ENCODE results near the gene PTAR1.

The PTAR1 gene

DNA sequence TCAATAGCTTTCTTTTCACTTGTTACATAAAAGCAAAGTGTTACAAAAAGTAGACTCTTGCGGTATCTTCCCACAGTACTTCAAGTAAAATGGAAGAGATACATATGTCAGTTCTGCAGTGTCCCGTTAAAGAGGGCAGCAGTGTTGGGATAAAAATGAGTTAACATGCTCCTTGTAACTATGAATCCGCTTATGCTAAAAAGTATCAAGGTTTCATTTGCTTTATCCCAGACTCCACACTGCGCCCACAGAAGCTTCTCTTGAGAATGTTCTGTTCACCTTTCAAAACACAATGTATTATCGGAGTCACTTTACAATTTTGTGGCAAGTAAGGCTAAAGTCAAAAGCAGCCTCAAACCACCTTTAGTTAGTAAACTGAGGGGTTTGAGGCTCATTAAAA, 790 bp downstream of the PTAR1 start:
- TF ChIP-seq GATA3 (IDR thresholded peaks at IDR 0.05; ENCODE audit: low read depth, low read length) (no peak), GATA2 (IDR thresholded peaks at IDR 0.05; ENCODE audit: low read depth, low read length) (no peak)

- no peak for TF ChIP-seq GATA2 (IDR thresholded peaks at IDR 0.05; ENCODE audit: low read depth, low read length)
- no peak for TF ChIP-seq GATA3 (IDR thresholded peaks at IDR 0.05; ENCODE audit: low read depth, low read length)
Measured at GRCh38 chr9:69757996-69758675, 1.7 kb downstream of the PTAR1 start.

DNA sequence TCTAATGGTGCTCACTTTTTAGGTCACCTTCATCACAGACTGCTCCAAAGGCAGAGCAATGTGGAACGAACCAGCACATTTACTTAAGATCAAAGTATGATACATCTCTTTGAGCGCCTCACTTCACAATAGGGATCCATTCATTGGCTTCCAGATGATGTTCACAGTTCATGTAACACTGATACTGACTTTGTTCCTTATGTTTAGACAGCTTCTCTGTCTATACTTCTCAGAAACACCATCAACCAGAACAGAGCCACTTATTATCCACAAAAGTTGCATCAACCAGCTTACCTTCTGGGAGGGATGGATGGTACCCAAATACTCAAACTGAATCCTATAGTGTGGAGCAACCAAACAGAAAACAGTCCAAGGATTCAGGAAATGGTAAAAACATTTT, 4.6 kb downstream of the PTAR1 start:
- no peak for TF ChIP-seq GATA2 (IDR thresholded peaks at IDR 0.05; ENCODE audit: low read depth, low read length)
- no peak for TF ChIP-seq GATA3 (IDR thresholded peaks at IDR 0.05; ENCODE audit: low read depth, low read length)

DNA sequence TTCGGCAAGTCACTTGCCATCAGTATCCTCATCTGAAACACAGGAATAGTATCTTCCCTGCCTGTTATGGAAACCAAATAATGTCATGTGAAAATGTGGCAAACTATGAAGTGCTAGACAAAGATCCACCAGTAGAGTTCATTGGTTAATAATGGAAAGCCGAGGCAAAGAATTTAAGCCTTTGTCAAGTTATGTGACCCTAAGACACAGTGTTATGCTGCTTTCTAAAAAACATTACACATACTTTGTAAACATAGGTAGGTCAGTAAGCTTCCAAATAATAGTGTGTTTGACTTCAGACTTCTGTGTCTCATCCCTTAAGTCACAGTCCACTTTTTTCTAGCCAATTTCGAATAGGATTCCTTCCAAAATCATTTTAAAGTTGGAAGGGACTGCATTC, 6.0 kb downstream of the PTAR1 start:
- TF ChIP-seq GATA3 (IDR thresholded peaks at IDR 0.05; ENCODE audit: low read depth, low read length): no peak

DNA sequence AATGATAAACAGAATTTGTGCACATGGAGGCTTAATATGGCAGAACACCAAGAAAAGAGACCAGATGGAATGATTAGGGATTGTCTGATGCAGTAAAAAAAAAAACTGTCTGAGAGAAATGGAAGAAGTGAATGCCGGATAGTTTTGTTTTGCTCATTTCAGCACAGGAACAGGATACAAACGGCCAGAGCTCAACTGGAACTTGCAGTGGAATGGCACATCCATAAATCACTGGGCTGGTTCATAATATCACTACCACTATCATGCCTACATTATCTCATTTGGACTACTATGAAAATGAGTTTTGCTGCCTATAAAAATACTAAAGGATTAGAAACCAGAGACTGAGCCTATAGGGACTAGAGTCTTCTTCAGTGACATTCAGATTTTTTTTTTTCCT, 9.7 kb downstream of the PTAR1 start:
- TF ChIP-seq GATA2 (IDR thresholded peaks at IDR 0.05; ENCODE audit: low read depth, low read length): no peak; the same call in 1 of the 2 replicates
- no peak for TF ChIP-seq GATA3 (IDR thresholded peaks at IDR 0.05; ENCODE audit: low read depth, low read length)

- TF ChIP-seq GATA3 (IDR thresholded peaks at IDR 0.05; ENCODE audit: low read depth, low read length): no peak
- no peak for TF ChIP-seq GATA2 (IDR thresholded peaks at IDR 0.05; ENCODE audit: low read depth, low read length)
Measured at GRCh38 chr9:69748304-69748703, 11.5 kb downstream of the PTAR1 start.

DNA sequence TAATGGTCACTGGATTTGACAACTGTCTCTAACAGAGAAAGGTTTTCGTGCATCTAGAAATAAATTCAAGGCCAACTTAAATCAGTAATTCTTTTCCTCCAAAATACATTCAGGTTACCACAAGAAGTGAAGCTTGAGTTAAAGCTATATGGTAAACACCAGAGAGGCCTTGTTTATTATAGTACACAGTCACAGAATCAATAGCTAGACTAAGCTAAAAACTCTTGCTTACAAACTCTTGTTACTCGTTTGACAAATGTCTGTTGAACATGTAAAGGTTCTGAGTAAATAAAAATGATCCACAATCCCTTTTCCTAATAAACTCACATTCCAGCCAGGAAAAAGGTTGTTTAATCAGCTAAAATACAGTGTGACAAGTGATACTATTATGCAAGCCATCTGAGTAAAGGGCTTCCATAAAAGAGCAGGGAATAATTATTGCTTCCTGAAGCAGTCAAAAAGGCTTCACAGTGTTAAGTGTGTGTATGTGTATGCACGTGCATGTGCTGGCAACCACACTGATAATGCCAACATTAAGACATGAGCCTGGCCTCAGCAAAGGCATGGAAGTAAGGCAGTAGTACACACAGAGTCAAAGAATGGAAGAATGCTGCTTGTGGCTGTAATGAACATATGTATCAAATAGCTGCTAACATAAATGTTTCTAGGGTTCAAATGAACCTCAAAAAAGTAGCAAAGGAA, 12.8 kb downstream of the PTAR1 start:
- no peak for TF ChIP-seq GATA3 (IDR thresholded peaks at IDR 0.05; ENCODE audit: low read depth, low read length)
- TF ChIP-seq GATA2 (IDR thresholded peaks at IDR 0.05; ENCODE audit: low read depth, low read length): no peak

GRCh38 chr9:69745716-69746437, 13.9 kb downstream of the PTAR1 start:
- no peak for TF ChIP-seq GATA2 (IDR thresholded peaks at IDR 0.05; ENCODE audit: low read depth, low read length)
- no peak for TF ChIP-seq GATA3 (IDR thresholded peaks at IDR 0.05; ENCODE audit: low read depth, low read length)

DNA sequence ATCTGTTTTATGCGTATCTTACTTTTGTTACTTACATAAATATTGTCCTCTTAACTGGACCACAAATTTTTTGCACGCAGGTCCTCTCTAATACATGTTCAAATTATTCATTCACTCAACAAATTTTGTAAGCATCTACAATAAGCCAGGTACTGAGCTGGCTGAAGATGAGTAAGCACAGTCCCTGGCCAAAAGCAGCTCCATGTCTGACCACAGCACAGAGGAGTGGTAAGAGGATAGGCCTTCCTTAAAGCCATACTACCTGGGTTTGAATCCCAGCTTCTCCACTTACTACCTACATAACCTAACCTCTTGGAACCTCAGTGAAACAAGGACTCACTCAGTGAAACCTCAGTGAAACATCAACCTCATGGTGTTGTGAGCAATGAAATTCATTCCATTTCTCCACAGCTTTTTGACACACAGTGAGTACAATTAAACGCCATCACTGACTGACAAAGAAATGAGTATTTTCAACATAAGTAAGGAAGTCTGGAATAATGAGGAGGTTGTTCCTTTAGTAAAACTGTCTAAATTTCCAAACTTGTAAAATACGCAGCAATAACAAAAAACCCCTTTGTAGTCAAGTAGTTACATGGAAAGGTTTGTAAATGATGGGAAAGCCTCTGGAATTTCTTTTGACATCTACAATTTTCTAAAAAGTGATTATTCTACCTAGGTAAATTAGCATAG, 15.0 kb downstream of the PTAR1 start:
- TF ChIP-seq GATA3 (IDR thresholded peaks at IDR 0.05; ENCODE audit: low read depth, low read length) (no peak), GATA2 (IDR thresholded peaks at IDR 0.05; ENCODE audit: low read depth, low read length) (no peak)

- no peak for TF ChIP-seq GATA2 (IDR thresholded peaks at IDR 0.05; ENCODE audit: low read depth, low read length)
- TF ChIP-seq GATA3 (IDR thresholded peaks at IDR 0.05; ENCODE audit: low read depth, low read length): no peak
Measured at GRCh38 chr9:69743930-69744329, 15.9 kb downstream of the PTAR1 start.

DNA sequence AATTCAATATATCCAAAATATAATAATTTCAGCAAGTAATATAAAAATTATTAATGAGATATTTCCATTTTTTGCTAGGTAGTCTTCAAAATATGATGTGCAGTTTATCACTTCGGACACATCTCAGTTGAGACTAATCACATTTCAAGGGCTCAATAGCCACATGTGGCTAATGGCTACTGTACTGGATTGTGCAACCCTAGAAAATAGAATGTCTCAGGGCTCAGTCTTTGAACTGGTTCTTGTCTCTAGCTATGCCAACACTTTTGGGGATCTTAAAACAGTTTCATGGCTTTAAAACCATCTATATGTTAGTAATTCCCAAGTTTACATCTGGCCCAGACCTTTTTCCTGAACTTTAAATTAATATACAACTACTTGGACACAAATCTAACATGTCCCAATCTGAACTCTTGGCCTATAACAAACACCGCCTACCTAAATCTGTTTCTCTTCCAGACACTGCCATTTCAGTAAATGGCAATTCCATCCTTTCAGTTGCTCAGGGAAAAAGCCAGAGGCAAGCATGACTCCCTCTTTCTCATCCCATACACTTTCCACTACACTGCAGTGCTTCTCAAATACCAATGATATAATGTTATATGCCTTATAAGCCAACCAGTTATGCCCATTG, 18.8 kb downstream of the PTAR1 start:
- TF ChIP-seq GATA3 (IDR thresholded peaks at IDR 0.05; ENCODE audit: low read depth, low read length): no peak

DNA sequence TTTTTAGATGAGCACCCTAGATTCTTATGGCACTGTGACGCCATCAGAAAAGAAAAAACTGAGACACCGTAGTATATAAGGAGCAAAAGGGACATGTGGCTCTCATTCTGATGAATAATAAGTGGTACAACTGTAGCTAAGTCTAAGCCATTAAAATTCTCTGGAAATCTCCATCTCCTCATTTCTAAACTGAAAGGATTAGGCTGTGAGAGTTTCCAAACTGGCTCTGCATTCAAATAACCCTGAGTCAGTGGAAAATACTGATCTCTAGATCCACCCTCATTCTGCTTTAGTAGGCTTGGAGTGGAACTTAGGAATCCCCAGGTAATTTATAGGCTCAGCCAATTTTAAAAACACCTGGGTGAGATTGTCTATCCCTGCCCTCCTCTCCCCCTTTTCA, 28.5 kb downstream of the PTAR1 start:
- no peak for TF ChIP-seq GATA2 (IDR thresholded peaks at IDR 0.05; ENCODE audit: low read depth, low read length)
- no peak for TF ChIP-seq GATA3 (IDR thresholded peaks at IDR 0.05; ENCODE audit: low read depth, low read length)

GRCh38 chr9:69719983-69720382, 39.8 kb downstream of the PTAR1 start:
- no peak for TF ChIP-seq GATA2 (IDR thresholded peaks at IDR 0.05; ENCODE audit: low read depth, low read length)
- TF ChIP-seq GATA3 (IDR thresholded peaks at IDR 0.05; ENCODE audit: low read depth, low read length): no peak

DNA sequence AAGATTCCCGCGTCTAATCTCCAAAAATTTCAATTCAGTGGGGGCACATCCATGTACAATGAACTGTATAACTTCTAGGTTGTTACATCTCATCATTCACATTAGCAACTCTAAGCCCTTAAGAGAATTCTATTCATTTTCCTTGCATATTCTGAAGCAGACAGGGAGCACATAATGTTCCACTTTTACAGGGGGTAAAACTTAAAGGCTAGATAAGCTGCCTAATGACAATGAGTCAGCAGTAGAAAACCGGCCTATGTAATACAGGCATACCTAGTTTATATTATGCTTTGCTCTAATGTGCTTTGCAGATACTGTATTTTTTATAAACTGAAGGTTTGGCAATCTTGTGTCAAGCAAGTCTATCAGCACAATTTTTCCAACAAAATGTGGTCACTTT, 40.4 kb downstream of the PTAR1 start:
- TF ChIP-seq GATA3 (IDR thresholded peaks at IDR 0.05; ENCODE audit: low read depth, low read length) (no peak), GATA2 (IDR thresholded peaks at IDR 0.05; ENCODE audit: low read depth, low read length) (no peak)
